H9 (cell line): ENCODE data around the gene DYNLT2B. TPM values are rescaled to one million over a fixed set of nuclear protein-coding genes. Genes with fewer than 3 reads are reported as not detected.

Experiments
- DNase-seq: peaks from one replicate; pipeline ENCODE4 v3.0.0-alpha.2; 2017
- H2AFZ ChIP-seq: one replicate; pipeline ENCODE4 v1.6.1; 2013; ENCODE audit warnings: mild to moderate bottlenecking, low read length, control low read depth, moderate library complexity
- H2AK5ac ChIP-seq: 2 replicates; pipeline ENCODE4 v1.6.1; 2013; ENCODE audit warnings: low read length, control low read depth, mixed read lengths; ENCODE audit not compliant: insufficient read length
- H2BK120ac ChIP-seq: one replicate; pipeline ENCODE4 v1.6.1; 2013; ENCODE audit warnings: low read depth, mild to moderate bottlenecking, low read length, control low read depth, inconsistent platforms; ENCODE audit not compliant: poor library complexity, severe bottlenecking
- H2BK12ac ChIP-seq: 2 replicates; pipeline ENCODE4 v1.6.1; 2013; ENCODE audit warnings: low read length, control low read depth, mixed read lengths, low read depth; ENCODE audit not compliant: insufficient read length
- H2BK15ac ChIP-seq: 2 replicates; pipeline ENCODE4 v1.6.1; 2013; ENCODE audit warnings: low read depth, low read length, control low read depth
- H2BK20ac ChIP-seq: one replicate; pipeline ENCODE4 v1.6.1; 2013; ENCODE audit warnings: low read depth, mild to moderate bottlenecking, low read length, control low read depth, inconsistent platforms; ENCODE audit not compliant: poor library complexity, severe bottlenecking
- H2BK5ac ChIP-seq: 2 replicates; pipeline ENCODE4 v1.6.1; 2013; ENCODE audit warnings: low read length, control low read depth, mixed read lengths; ENCODE audit not compliant: insufficient read length
- H3K14ac ChIP-seq: 2 replicates; pipeline ENCODE4 v1.6.1; 2013; ENCODE audit warnings: low read length, control low read depth; ENCODE audit not compliant: insufficient read depth
- H3K18ac ChIP-seq: 2 replicates; pipeline ENCODE4 v1.6.1; 2013; ENCODE audit warnings: low read depth, mild to moderate bottlenecking, mixed read lengths, low read length, control low read depth; ENCODE audit not compliant: insufficient read length
- H3K23ac ChIP-seq: 2 replicates; pipeline ENCODE4 v1.6.1; 2013; ENCODE audit warnings: low read length, control low read depth, mixed read lengths, low read depth; ENCODE audit not compliant: insufficient read length
- H3K23me2 ChIP-seq: 2 replicates; pipeline ENCODE4 v1.6.1; 2013; ENCODE audit warnings: low read depth, mild to moderate bottlenecking, mixed read lengths, low read length, control low read depth; ENCODE audit not compliant: insufficient read length, poor library complexity, severe bottlenecking
- H3K27ac ChIP-seq: 2 replicates; pipeline ENCODE4 v1.5.1; 2013; ENCODE audit warnings: low read length, control low read depth, mixed read lengths, low read depth; ENCODE audit not compliant: insufficient read length
- H3K27me3 ChIP-seq: 2 replicates; pipeline ENCODE4 v1.6.1; 2013; ENCODE audit warnings: low read length, control low read depth, inconsistent platforms; ENCODE audit not compliant: insufficient read depth
- H3K4ac ChIP-seq: 2 replicates; pipeline ENCODE4 v1.6.1; 2013; ENCODE audit warnings: low read depth, mild to moderate bottlenecking, control low read depth, inconsistent platforms, low read length, moderate library complexity
- H3K4me1 ChIP-seq: 2 replicates; pipeline ENCODE4 v1.6.1; 2013; ENCODE audit warnings: low read length, control low read depth, inconsistent platforms; ENCODE audit not compliant: insufficient read depth
- H3K4me2 ChIP-seq: 2 replicates; pipeline ENCODE4 v1.6.1; 2013; ENCODE audit warnings: low read length, control low read depth, mixed read lengths; ENCODE audit not compliant: insufficient read length, insufficient read depth
- H3K56ac ChIP-seq: 2 replicates; pipeline ENCODE4 v1.6.1; 2013; ENCODE audit warnings: low read depth, mild to moderate bottlenecking, mixed read lengths, low read length, control low read depth; ENCODE audit not compliant: insufficient read length
- H3K79me1 ChIP-seq: 2 replicates; pipeline ENCODE4 v1.6.1; 2013; ENCODE audit warnings: low read depth, mild to moderate bottlenecking, moderate library complexity, low read length, control low read depth, inconsistent platforms; ENCODE audit not compliant: insufficient read depth, poor library complexity, severe bottlenecking
- H3K79me2 ChIP-seq: 2 replicates; pipeline ENCODE4 v1.6.1; 2013; ENCODE audit warnings: low read length, control low read depth, inconsistent platforms; ENCODE audit not compliant: insufficient read depth
- H3K9ac ChIP-seq: 2 replicates; pipeline ENCODE4 v1.6.1; 2013; ENCODE audit warnings: low read length, control low read depth, mixed read lengths; ENCODE audit not compliant: insufficient read length; ENCODE audit errors: extremely low read depth
- H3K9me3 ChIP-seq: one replicate; pipeline ENCODE4 v1.6.1; 2013; ENCODE audit warnings: low read depth, low read length, inconsistent platforms; ENCODE audit not compliant: control insufficient read depth
- H3T11ph ChIP-seq: one replicate; pipeline ENCODE4 v1.6.1; 2013; ENCODE audit warnings: mild to moderate bottlenecking, low read length, control low read depth, inconsistent platforms
- H4K20me1 ChIP-seq: one replicate; pipeline ENCODE4 v1.6.1; 2013; ENCODE audit not compliant: control insufficient read depth, insufficient read length, insufficient read depth
- H4K5ac ChIP-seq: 2 replicates; pipeline ENCODE4 v1.6.1; 2013; ENCODE audit warnings: low read depth, mild to moderate bottlenecking, mixed read lengths, low read length, control low read depth; ENCODE audit not compliant: insufficient read length
- H4K8ac ChIP-seq: replicated peaks from 2 replicates; pipeline ENCODE4 v1.6.1; 2013; ENCODE audit warnings: low read length, control low read depth, mixed read lengths, low read depth; ENCODE audit not compliant: insufficient read length
- H4K91ac ChIP-seq: 2 replicates; pipeline ENCODE4 v1.6.1; 2013; ENCODE audit warnings: low read depth, mild to moderate bottlenecking, moderate library complexity, mixed read lengths, low read length, control low read depth; ENCODE audit not compliant: insufficient read length
- H3K27ac Mint-ChIP-seq, 3 experiments: 2 replicates in 2 of 3; 3 replicates in 1 of 3; pipeline ENCODE4 v1.8.0; 2020 to 2021; ENCODE audit warnings: mixed read lengths in 3 of 3, mild to moderate bottlenecking in 1 of 3, moderate library complexity in 1 of 3
- H3K27me3 Mint-ChIP-seq: 2 replicates; pipeline ENCODE4 v1.8.0; 2021; ENCODE audit warnings: low read depth, mild to moderate bottlenecking, moderate library complexity, mixed read lengths
- H3K36me3 Mint-ChIP-seq, 3 experiments: 2 replicates in 2 of 3; 3 replicates in 1 of 3; pipeline ENCODE4 v1.8.0; 2020 to 2021; ENCODE audit warnings: low read depth in 3 of 3, mixed read lengths in 3 of 3; ENCODE audit not compliant: insufficient read depth in 1 of 3
- H3K4me1 Mint-ChIP-seq, 2 experiments: 2 replicates each; pipeline ENCODE4 v1.8.0; 2020; ENCODE audit warnings: mixed read lengths in 2 of 2
- H3K4me3 Mint-ChIP-seq, 2 experiments: 2 replicates in 1 of 2; 3 replicates in 1 of 2; pipeline ENCODE4 v1.8.0; 2020 to 2021; ENCODE audit warnings: mild to moderate bottlenecking in 2 of 2, mixed read lengths in 2 of 2, moderate library complexity in 1 of 2
- H3K9me3 Mint-ChIP-seq, 2 experiments: 2 replicates in 1 of 2; 3 replicates in 1 of 2; pipeline ENCODE4 v1.8.0; 2020; ENCODE audit warnings: mild to moderate bottlenecking in 2 of 2, mixed read lengths in 2 of 2, moderate library complexity in 1 of 2
- CTCF ChIP-seq: fragments of 200-600 bp; sonication (generic); conservative IDR thresholded peaks from 3 replicates; pipeline ENCODE4 v1.8.0; 2021; ENCODE audit warnings: antibody characterized with exemption, mild to moderate bottlenecking
- WGBS: extraction: QIAGEN DNeasy Blood & Tissue Kit; methylation state at CpG from one replicate; pipeline ENCODE4 v1.1.7; 2013; ENCODE audit warnings: missing lambda C conversion rate, low lambda C conversion rate, mixed read lengths; ENCODE audit not compliant: insufficient read length; ENCODE audit errors: extremely low coverage; 5-methylcytosine and 5-hydroxymethylcytosine counted together
- total RNA-seq: library from RNA; stranded (reverse); gene quantifications from 2 replicates; pipeline ENCODE4 v1.2.1, GENCODE V29; 2021

Gene DYNLT2B
- total RNA-seq, 1 experiment from 2014 or later = 12.4 TPM

- Histone ChIP-seq H3K56ac (no peak overlapping the region), H3K23me2 (no peaks in the 10 kb centered on the region), H2AK5ac (no peak overlapping the region), H3K79me2 (no peaks in the 10 kb centered on the region), H2BK120ac (no peak overlapping the region), H3K27me3 (no peaks in the 10 kb centered on the region), H3T11ph (no peak overlapping the region), H3K14ac (no peak overlapping the region), H4K20me1 (no peaks in the 10 kb centered on the region), H2AFZ (no peak overlapping the region), H3K18ac (no peak overlapping the region), H3K9me3 (no peaks in the 10 kb centered on the region), H2BK20ac (no peak overlapping the region), H3K4me1 (no peaks in the 10 kb centered on the region), H3K79me1 (no peaks in the 10 kb centered on the region), H3K4me2 (no peak overlapping the region), H4K5ac (no peak overlapping the region), H4K8ac (no peak overlapping the region), H3K9ac (no peak overlapping the region), H3K23ac (no peak overlapping the region), H4K91ac (no peak overlapping the region), H2BK12ac (no peak overlapping the region), H3K4ac (no peak overlapping the region), H3K27ac (no peak overlapping the region), H2BK15ac (no peak overlapping the region), H2BK5ac (no peak overlapping the region)
- Mint-ChIP-seq H3K9me3 (no peaks in the 10 kb centered on the region; a peak in 1 of 5 replicates), H3K4me1 (peaks cover 3 to 7% of the 10 kb centered on the region in 2 experiments), H3K27ac (no peak overlapping the region), H3K27me3 (no peaks in the 10 kb centered on the region; the same call in 1 of the 2 replicates), H3K4me3 (no peak overlapping the region), H3K36me3 (peaks cover 0 to 2% (median 1%) of the 10 kb centered on the region in 3 experiments; a peak in 3 of 7 replicates)
- TF ChIP-seq CTCF = no peak
- WGBS = no CpG with 5 or more reads among the region's 2 CpGs
- no peak for DNase-seq
Measured at GRCh38 chr3:196340466-196340865, 22.4 kb upstream of the DYNLT2B start.
